GM23338 (cell line): ENCODE measurements around the gene GYS2. TPM values are rescaled to one million over a fixed set of nuclear protein-coding genes. Genes with fewer than 3 reads are reported as not detected.

ENCODE experiments used
- ATAC-seq: fragments of 200-7000 bp; cut with Tn5 transposase; 3 replicates; pipeline ENCODE4 v1.9.1; 2020
- DNase-seq: peaks from one replicate; pipeline ENCODE4 v3.0.0-alpha.2; 2015; ENCODE audit warnings: low spot score
- H2AFZ ChIP-seq: fragments of 200-600 bp; sonication (generic); 2 replicates; pipeline ENCODE4 v1.8.0; 2016; ENCODE audit warnings: antibody characterized with exemption, mild to moderate bottlenecking, moderate library complexity
- H3F3A ChIP-seq: fragments of 200-600 bp; sonication (generic); replicated peaks from 2 replicates; pipeline ENCODE4 v1.8.0; 2017; ENCODE audit warnings: antibody characterized with exemption, mixed run types, low read depth
- H3K27ac ChIP-seq: fragments of 200-600 bp; sonication (generic); 2 replicates; pipeline ENCODE4 v1.6.1; 2016; ENCODE audit warnings: low read depth
- H3K27me3 ChIP-seq: fragments of 200-600 bp; sonication (generic); 2 replicates; pipeline ENCODE4 v1.8.0; 2016; ENCODE audit warnings: mild to moderate bottlenecking, mixed run types, moderate library complexity; ENCODE audit not compliant: insufficient read depth
- H3K36me3 ChIP-seq: fragments of 200-600 bp; sonication (generic); 2 replicates; pipeline ENCODE4 v1.8.0; 2016; ENCODE audit warnings: mild to moderate bottlenecking; ENCODE audit not compliant: insufficient read depth
- H3K4me1 ChIP-seq: fragments of 200-600 bp; sonication (generic); 2 replicates; pipeline ENCODE4 v1.8.0; 2016; ENCODE audit warnings: mild to moderate bottlenecking, moderate library complexity; ENCODE audit not compliant: insufficient read depth
- H3K4me2 ChIP-seq: fragments of 200-600 bp; sonication (generic); 2 replicates; pipeline ENCODE4 v1.7.1; 2017; ENCODE audit warnings: mixed run types
- H3K4me3 ChIP-seq: fragments of 200-600 bp; sonication (generic); 2 replicates; pipeline ENCODE4 v1.6.1; 2016; ENCODE audit warnings: mixed run types
- H3K79me2 ChIP-seq: fragments of 200-600 bp; sonication (generic); replicated peaks from 2 replicates; pipeline ENCODE4 v1.8.0; 2017; ENCODE audit warnings: mild to moderate bottlenecking; ENCODE audit not compliant: insufficient read depth
- H3K9me2 ChIP-seq: fragments of 200-600 bp; sonication (generic); 2 replicates; pipeline ENCODE4 v1.8.0; 2017; ENCODE audit not compliant: insufficient read depth
- H4K20me1 ChIP-seq: fragments of 200-600 bp; sonication (generic); replicated peaks from 2 replicates; pipeline ENCODE4 v1.8.0; 2017; ENCODE audit warnings: mild to moderate bottlenecking; ENCODE audit not compliant: insufficient read depth
- H3K27ac Mint-ChIP-seq: 2 replicates; pipeline ENCODE4 v1.8.0; 2020; ENCODE audit warnings: inconsistent platforms, mild to moderate bottlenecking, moderate library complexity, mixed read lengths
- H3K27me3 Mint-ChIP-seq: 3 replicates; pipeline ENCODE4 v1.8.0; 2022; ENCODE audit warnings: low read depth, mild to moderate bottlenecking, moderate library complexity, mixed read lengths, inconsistent platforms; ENCODE audit not compliant: insufficient read depth, poor library complexity
- H3K36me3 Mint-ChIP-seq: 3 replicates; pipeline ENCODE4 v1.8.0; 2021; ENCODE audit warnings: low read depth, mild to moderate bottlenecking, inconsistent platforms, moderate library complexity, mixed read lengths
- H3K4me1 Mint-ChIP-seq: 3 replicates; pipeline ENCODE4 v1.8.0; 2020; ENCODE audit warnings: mild to moderate bottlenecking, inconsistent platforms, mixed read lengths
- H3K4me3 Mint-ChIP-seq: 3 replicates; pipeline ENCODE4 v1.8.0; 2021; ENCODE audit warnings: moderate library complexity, mild to moderate bottlenecking, inconsistent platforms, mixed read lengths
- H3K9me3 Mint-ChIP-seq: 3 replicates; pipeline ENCODE4 v1.8.0; 2020; ENCODE audit warnings: moderate library complexity, mild to moderate bottlenecking, inconsistent platforms, mixed read lengths
- CREB1 ChIP-seq: fragments of 250-450 bp; sonication (Bioruptor Pico); IDR thresholded peaks from 2 replicates; pipeline ENCODE4 v1.5.0; 2020; ENCODE audit warnings: low read depth, mild to moderate bottlenecking, moderate library complexity
- EZH2 ChIP-seq: fragments of 200-600 bp; sonication (generic); IDR thresholded peaks from one replicate; pipeline ENCODE4 v1.8.0; 2017; ENCODE audit warnings: antibody characterized with exemption, mild to moderate bottlenecking, low read depth; ENCODE audit not compliant: unreplicated experiment
- JUNB ChIP-seq: IDR thresholded peaks from one replicate; pipeline ENCODE4 v1.6.1; 2016; ENCODE audit warnings: antibody characterized with exemption; ENCODE audit not compliant: unreplicated experiment
- NANOG ChIP-seq: IDR thresholded peaks from 2 replicates; pipeline ENCODE4 v1.6.1; 2016; ENCODE audit warnings: antibody characterized with exemption, borderline replicate concordance
- POLR2AphosphoS5 ChIP-seq: IDR thresholded peaks from 2 replicates; pipeline ENCODE4 v1.6.1; 2016; ENCODE audit warnings: antibody characterized with exemption, low read depth
- STAT1 ChIP-seq: IDR thresholded peaks from one replicate; pipeline ENCODE4 v1.6.1; 2016; ENCODE audit warnings: antibody characterized with exemption; ENCODE audit not compliant: unreplicated experiment
- ZNF114 ChIP-seq: fragments of 250-450 bp; sonication (Bioruptor Pico); IDR thresholded peaks from 2 replicates; pipeline ENCODE4 v1.5.0; 2020; ENCODE audit warnings: mild to moderate bottlenecking, moderate library complexity
- ZNF331 ChIP-seq: fragments of 250-450 bp; sonication (Bioruptor Pico); IDR thresholded peaks from 2 replicates; pipeline ENCODE4 v1.5.0; 2020; ENCODE audit warnings: low read depth, mild to moderate bottlenecking, moderate library complexity
- polyA plus RNA-seq: library from polyadenylated mRNA; unstranded; fragments of >200 nt; fragmentation: Nextera tagmentation; extraction: Ambion mirVana; gene quantifications from 2 replicates; pipeline ENCODE4 v1.2.1, GENCODE V29; 2016
- total RNA-seq: library from RNA; depleted of rRNA; stranded (reverse); fragments of >200 nt; shearing (Covaris generic); gene quantifications from 2 replicates; pipeline ENCODE4 v1.2.3, GENCODE V29; 2014
- TF ChIP-seq, protein P1 (sequence below): IDR thresholded peaks from one replicate; pipeline ENCODE4 v1.6.1; 2018; ENCODE audit warnings: antibody characterized with exemption; ENCODE audit not compliant: unreplicated experiment
- TF ChIP-seq, protein P2 (sequence below), 2 experiments: fragments of 200-600 bp in 1 of 2; sonication (generic) in 1 of 2; conservative IDR thresholded peaks; 2 replicates each; pipeline versions ENCODE4 v1.5.1 to v1.6.1; 2016 to 2017; ENCODE audit warnings: antibody characterized with exemption in 2 of 2, low read depth in 2 of 2, mild to moderate bottlenecking in 2 of 2, moderate library complexity in 1 of 2
- TF ChIP-seq, protein P3 (sequence below): IDR thresholded peaks from 2 replicates; pipeline ENCODE4 v1.6.1; 2016; ENCODE audit warnings: antibody characterized with exemption

The GYS2 gene
- total and polyA plus RNA-seq, 2 experiments from 2014 or later, result not detected

DNA sequence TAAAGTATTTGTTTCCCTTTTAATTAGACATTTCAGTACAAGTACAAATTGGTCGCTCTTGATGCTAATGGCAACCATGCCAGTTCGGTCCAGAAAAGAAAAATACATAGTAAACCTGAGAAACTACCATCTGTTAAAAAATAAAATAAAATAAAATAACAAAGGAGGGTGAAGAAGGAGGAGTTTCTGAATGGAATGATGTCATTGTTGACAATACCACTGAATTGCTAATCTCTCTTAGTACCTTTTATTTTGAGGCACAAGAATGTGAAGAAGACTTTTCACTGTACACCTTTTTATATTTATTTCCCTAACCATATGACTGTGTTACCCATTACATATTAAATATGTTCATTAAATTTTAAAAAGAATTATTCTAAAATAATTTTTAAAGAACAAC is 59.1 kb downstream of the GYS2 start:
- Mint-ChIP-seq H3K4me1 (no peaks in the 10 kb centered on the region), H3K9me3 (no peaks in the 10 kb centered on the region), H3K27me3 (peaks cover 2% of the 10 kb centered on the region), H3K27ac (no peak overlapping the region), H3K36me3 (no peaks in the 10 kb centered on the region), H3K4me3 (no peak overlapping the region)
- TF ChIP-seq ZNF114 (CRISPR knock-in tag), result no peak
- TF ChIP-seq, protein P1, sequence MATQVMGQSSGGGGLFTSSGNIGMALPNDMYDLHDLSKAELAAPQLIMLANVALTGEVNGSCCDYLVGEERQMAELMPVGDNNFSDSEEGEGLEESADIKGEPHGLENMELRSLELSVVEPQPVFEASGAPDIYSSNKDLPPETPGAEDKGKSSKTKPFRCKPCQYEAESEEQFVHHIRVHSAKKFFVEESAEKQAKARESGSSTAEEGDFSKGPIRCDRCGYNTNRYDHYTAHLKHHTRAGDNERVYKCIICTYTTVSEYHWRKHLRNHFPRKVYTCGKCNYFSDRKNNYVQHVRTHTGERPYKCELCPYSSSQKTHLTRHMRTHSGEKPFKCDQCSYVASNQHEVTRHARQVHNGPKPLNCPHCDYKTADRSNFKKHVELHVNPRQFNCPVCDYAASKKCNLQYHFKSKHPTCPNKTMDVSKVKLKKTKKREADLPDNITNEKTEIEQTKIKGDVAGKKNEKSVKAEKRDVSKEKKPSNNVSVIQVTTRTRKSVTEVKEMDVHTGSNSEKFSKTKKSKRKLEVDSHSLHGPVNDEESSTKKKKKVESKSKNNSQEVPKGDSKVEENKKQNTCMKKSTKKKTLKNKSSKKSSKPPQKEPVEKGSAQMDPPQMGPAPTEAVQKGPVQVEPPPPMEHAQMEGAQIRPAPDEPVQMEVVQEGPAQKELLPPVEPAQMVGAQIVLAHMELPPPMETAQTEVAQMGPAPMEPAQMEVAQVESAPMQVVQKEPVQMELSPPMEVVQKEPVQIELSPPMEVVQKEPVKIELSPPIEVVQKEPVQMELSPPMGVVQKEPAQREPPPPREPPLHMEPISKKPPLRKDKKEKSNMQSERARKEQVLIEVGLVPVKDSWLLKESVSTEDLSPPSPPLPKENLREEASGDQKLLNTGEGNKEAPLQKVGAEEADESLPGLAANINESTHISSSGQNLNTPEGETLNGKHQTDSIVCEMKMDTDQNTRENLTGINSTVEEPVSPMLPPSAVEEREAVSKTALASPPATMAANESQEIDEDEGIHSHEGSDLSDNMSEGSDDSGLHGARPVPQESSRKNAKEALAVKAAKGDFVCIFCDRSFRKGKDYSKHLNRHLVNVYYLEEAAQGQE, result no peak
- H3K9me2 ChIP-seq, result no peaks in the 10 kb centered on the region
- H3K4me1 ChIP-seq, result no peaks in the 10 kb centered on the region
- no peak overlapping the region for H3K4me3 ChIP-seq
- no peak overlapping the region for H2AFZ ChIP-seq
- no peak for DNase-seq
- H4K20me1 ChIP-seq, result no peaks in the 10 kb centered on the region
- H3K27me3 ChIP-seq, result no peaks in the 10 kb centered on the region
- no peaks in the 10 kb centered on the region for H3K79me2 ChIP-seq
- no peak overlapping the region for H3K4me2 ChIP-seq
- H3F3A ChIP-seq, result no peaks in the 10 kb centered on the region
- ATAC-seq, result no peak
- no peak overlapping the region for H3K27ac ChIP-seq
- no peaks in the 10 kb centered on the region for H3K36me3 ChIP-seq

DNA sequence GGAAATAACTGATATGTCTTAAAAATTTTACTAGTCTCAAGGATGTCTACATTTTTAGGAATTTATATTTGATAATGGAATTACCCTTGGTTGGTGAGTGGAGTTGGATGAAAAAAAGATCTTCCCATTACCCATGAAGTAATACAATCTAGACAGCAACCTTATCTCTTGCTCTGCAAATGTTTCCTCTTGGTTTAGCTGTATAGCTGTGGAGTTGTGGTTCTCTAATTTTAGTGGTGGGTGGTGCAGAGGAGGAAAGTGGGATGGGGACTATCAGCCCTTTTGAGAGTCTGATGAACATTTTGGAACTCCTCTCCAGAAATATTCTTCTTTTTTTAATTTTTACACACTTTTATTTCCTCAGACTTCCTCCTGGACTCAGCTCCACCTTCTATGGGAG is 61.5 kb downstream of the GYS2 start:
- no peaks in the 10 kb centered on the region for H3K4me1 ChIP-seq
- no peaks in the 10 kb centered on the region for H3K9me2 ChIP-seq
- no peaks in the 10 kb centered on the region for H3K27me3 ChIP-seq
- H3K4me1 Mint-ChIP-seq, result no peaks in the 10 kb centered on the region; the same call in 2 of the 3 replicates
- H3K9me3 Mint-ChIP-seq, result no peaks in the 10 kb centered on the region
- no peak for ATAC-seq
- H3K27ac ChIP-seq, result no peak overlapping the region
- no peaks in the 10 kb centered on the region for H3K36me3 ChIP-seq
- H3K27me3 Mint-ChIP-seq, result peaks cover 1% of the 10 kb centered on the region
- no peak overlapping the region for H3K4me2 ChIP-seq
- no peaks in the 10 kb centered on the region for H3K36me3 Mint-ChIP-seq
- no peak overlapping the region for H2AFZ ChIP-seq
- no peak overlapping the region for H3K4me3 Mint-ChIP-seq
- H3F3A ChIP-seq, result no peaks in the 10 kb centered on the region
- H3K4me3 ChIP-seq, result no peak overlapping the region
- no peaks in the 10 kb centered on the region for H4K20me1 ChIP-seq
- no peaks in the 10 kb centered on the region for H3K79me2 ChIP-seq
- H3K27ac Mint-ChIP-seq, result no peak overlapping the region
- no peak for DNase-seq
- no peak for TF ChIP-seq ZNF114 (CRISPR knock-in tag)
- TF ChIP-seq, protein P2, sequence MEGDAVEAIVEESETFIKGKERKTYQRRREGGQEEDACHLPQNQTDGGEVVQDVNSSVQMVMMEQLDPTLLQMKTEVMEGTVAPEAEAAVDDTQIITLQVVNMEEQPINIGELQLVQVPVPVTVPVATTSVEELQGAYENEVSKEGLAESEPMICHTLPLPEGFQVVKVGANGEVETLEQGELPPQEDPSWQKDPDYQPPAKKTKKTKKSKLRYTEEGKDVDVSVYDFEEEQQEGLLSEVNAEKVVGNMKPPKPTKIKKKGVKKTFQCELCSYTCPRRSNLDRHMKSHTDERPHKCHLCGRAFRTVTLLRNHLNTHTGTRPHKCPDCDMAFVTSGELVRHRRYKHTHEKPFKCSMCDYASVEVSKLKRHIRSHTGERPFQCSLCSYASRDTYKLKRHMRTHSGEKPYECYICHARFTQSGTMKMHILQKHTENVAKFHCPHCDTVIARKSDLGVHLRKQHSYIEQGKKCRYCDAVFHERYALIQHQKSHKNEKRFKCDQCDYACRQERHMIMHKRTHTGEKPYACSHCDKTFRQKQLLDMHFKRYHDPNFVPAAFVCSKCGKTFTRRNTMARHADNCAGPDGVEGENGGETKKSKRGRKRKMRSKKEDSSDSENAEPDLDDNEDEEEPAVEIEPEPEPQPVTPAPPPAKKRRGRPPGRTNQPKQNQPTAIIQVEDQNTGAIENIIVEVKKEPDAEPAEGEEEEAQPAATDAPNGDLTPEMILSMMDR (conservative IDR thresholded peaks at IDR 0.05; ENCODE audit: low read depth in 2 of 2), result no peak
- no peak for TF ChIP-seq EZH2
- TF ChIP-seq, protein P3, sequence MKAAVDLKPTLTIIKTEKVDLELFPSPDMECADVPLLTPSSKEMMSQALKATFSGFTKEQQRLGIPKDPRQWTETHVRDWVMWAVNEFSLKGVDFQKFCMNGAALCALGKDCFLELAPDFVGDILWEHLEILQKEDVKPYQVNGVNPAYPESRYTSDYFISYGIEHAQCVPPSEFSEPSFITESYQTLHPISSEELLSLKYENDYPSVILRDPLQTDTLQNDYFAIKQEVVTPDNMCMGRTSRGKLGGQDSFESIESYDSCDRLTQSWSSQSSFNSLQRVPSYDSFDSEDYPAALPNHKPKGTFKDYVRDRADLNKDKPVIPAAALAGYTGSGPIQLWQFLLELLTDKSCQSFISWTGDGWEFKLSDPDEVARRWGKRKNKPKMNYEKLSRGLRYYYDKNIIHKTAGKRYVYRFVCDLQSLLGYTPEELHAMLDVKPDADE, result no peak
- no peak for TF ChIP-seq STAT1
- no peak for TF ChIP-seq JUNB
- no peak for TF ChIP-seq ZNF331 (CRISPR knock-in tag)
- no peak for TF ChIP-seq POLR2AphosphoS5
- no peak for TF ChIP-seq CREB1 (CRISPR knock-in tag)
- no peak for TF ChIP-seq NANOG
